GM21723 (cell line): ENCODE results near the gene KIAA1217.
"Not testable (repeated sequence)": the region's sequence is repeated elsewhere in the genome, so short reads cannot be mapped to it uniquely, and the experiment has no call there.

Source experiments
- ATAC-seq: cut with Tn5 transposase; IDR thresholded peaks from one replicate; pipeline ENCODE4 v1.9.1; 2021; ENCODE audit warnings: mild to moderate bottlenecking, moderate library complexity; ENCODE audit not compliant: unreplicated experiment

Gene KIAA1217

GRCh38 chr10:24435374-24435773 lies 226.4 kb downstream of the KIAA1217 start:
- ATAC-seq = no peak

GRCh38 chr10:24437302-24437701 lies 228.4 kb downstream of the KIAA1217 start:
- no peak for ATAC-seq

- ATAC-seq = no peak
These were observed 229.9 kb downstream of the KIAA1217 start for GRCh38 chr10:24438800-24439199.

GRCh38 chr10:24439935-24440334 lies 231.0 kb downstream of the KIAA1217 start:
- no peak for ATAC-seq

- ATAC-seq = no peak
These were observed 232.2 kb downstream of the KIAA1217 start for GRCh38 chr10:24440817-24441797.

- ATAC-seq = no peak
These were observed 233.3 kb downstream of the KIAA1217 start for GRCh38 chr10:24442234-24442633.

GRCh38 chr10:24442641-24443174 lies 233.8 kb downstream of the KIAA1217 start:
- ATAC-seq = not testable (repeated sequence)

- no peak for ATAC-seq
These were observed 235.4 kb downstream of the KIAA1217 start for GRCh38 chr10:24444337-24444736.

GRCh38 chr10:24445958-24446357 lies 237.0 kb downstream of the KIAA1217 start:
- not testable (repeated sequence) for ATAC-seq

- no peak for ATAC-seq
These were observed 237.8 kb downstream of the KIAA1217 start for GRCh38 chr10:24446739-24447138.

GRCh38 chr10:24448351-24448999 lies 239.5 kb downstream of the KIAA1217 start:
- ATAC-seq = no peak

- peak; percentile 83 for ATAC-seq
These were observed 240.4 kb downstream of the KIAA1217 start for GRCh38 chr10:24449321-24449740.

- ATAC-seq = no peak
These were observed 240.9 kb downstream of the KIAA1217 start for GRCh38 chr10:24449769-24450310.

GRCh38 chr10:24451325-24451820 lies 242.4 kb downstream of the KIAA1217 start:
- ATAC-seq = no peak

GRCh38 chr10:24452030-24452429 lies 243.1 kb downstream of the KIAA1217 start:
- ATAC-seq = no peak

GRCh38 chr10:24453404-24453830 lies 244.5 kb downstream of the KIAA1217 start:
- no peak for ATAC-seq

- no peak for ATAC-seq
These were observed 245.0 kb downstream of the KIAA1217 start for GRCh38 chr10:24453973-24454372.

GRCh38 chr10:24455447-24455846 lies 246.5 kb downstream of the KIAA1217 start:
- ATAC-seq = no peak

GRCh38 chr10:24456322-24456721 lies 247.4 kb downstream of the KIAA1217 start:
- ATAC-seq = no peak

- no peak for ATAC-seq
These were observed 248.9 kb downstream of the KIAA1217 start for GRCh38 chr10:24457661-24458318.

GRCh38 chr10:24459836-24460235 lies 250.9 kb downstream of the KIAA1217 start:
- no peak for ATAC-seq
